Heart left ventricle (tissue), 13 donors: ENCODE data around the gene OIT3.

Experiments used
- POLR2A ChIP-seq, 2 donors: fragments of 450-650 bp; IDR thresholded peaks; one replicate each; pipeline ENCODE4 v1.6.1; 2017; ENCODE audit warnings: antibody characterized with exemption in 2 of 2, mild to moderate bottlenecking in 2 of 2, moderate library complexity in 2 of 2
- TF ChIP-seq, protein P1 (sequence below), 12 donors: fragments of 200-600 bp; sonication (generic) in 4 of 12; IDR thresholded peaks; one replicate each; pipeline versions ENCODE4 v1.5.0 to v1.8.0; 2018 to 2022; ENCODE audit warnings: antibody characterized with exemption in 12 of 12, mild to moderate bottlenecking in 5 of 12
- donor health status: ischemic (EF 13 %, LVEDD 7.1; RV severe dilation, severe dysfunction).
- donor health status: DM: no; HTN: yes; CAD: no.
- donor health status: DM: no; HTN: no; CAD: no.
- donor health status: ischemic (EF 25% LVEDD 6.9; RV normal size, moderate dysfunction).
- donor health status: ischemic (EF 25% LVEDD 5.7; RV mildly dilated, moderate dysfunction).
- donor health status: ischemic (EF 35%, LVEDD 5.7; RV mildly dilated, moderate dysfunction).
- donor health status: nonischemic (EF 11% LVEDD 7.7; RV severe dilation, severe dysfunction).
- donor health status: DM: yes; HTN: yes; CAD: no.
- donor health status: PGD.
- donor health status: ischemic (EF 29% LVEDD 5.4; RV normal size, mild dysfunction).
- donor health status: nonischemic (EF 23%, LVEDD 6.1; RV moderate dilation, normal function).

DNA sequence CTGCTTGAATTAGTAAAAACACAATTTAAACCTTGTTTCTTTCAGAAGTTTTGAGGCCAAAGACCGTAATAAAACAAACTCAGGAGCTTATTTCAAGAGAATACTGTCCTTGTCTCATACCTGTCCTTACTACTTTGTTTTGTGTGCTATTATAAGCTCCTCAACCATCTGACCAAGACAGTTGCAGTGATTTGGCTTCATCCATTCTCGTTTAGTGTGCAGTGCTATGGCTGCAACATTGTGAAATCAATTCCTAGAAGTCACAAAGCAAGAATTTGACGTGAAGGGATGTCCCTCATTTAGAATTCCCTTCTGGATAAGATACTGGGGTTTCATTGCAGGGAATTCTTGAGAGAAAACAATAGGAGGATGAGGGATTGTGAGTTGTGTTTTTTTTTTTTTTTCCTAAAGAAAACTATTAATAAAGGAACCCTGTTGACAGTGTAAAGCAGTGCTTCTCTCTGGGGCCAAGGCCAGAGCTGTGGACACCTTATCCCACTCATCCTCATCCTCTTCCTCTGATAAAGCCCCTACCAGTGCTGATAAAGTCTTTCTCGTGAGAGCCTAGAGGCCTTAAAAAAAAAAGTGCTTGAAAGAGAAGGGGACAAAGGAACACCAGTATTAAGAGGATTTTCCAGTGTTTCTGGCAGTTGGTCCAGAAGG, at the start of gene OIT3:
- TF ChIP-seq, protein P1, sequence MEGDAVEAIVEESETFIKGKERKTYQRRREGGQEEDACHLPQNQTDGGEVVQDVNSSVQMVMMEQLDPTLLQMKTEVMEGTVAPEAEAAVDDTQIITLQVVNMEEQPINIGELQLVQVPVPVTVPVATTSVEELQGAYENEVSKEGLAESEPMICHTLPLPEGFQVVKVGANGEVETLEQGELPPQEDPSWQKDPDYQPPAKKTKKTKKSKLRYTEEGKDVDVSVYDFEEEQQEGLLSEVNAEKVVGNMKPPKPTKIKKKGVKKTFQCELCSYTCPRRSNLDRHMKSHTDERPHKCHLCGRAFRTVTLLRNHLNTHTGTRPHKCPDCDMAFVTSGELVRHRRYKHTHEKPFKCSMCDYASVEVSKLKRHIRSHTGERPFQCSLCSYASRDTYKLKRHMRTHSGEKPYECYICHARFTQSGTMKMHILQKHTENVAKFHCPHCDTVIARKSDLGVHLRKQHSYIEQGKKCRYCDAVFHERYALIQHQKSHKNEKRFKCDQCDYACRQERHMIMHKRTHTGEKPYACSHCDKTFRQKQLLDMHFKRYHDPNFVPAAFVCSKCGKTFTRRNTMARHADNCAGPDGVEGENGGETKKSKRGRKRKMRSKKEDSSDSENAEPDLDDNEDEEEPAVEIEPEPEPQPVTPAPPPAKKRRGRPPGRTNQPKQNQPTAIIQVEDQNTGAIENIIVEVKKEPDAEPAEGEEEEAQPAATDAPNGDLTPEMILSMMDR (IDR thresholded peaks at IDR 0.05): no peak
- no peak for TF ChIP-seq POLR2A (IDR thresholded peaks at IDR 0.05)
